ENCODE results near the gene TUBB6. TPM values are rescaled to one million over a fixed set of nuclear protein-coding genes. Genes with fewer than 3 reads are reported as not detected.

Gene TUBB6
- 100 to 1,000 TPM in 11 of 12 donors, not detected in 1; 136 to 263 (median 194) TPM for polyA plus RNA-seq (ENCODE audit: insufficient read length in 12 of 12)
- long read RNA-seq, donor 1, transcript TUBB6-201 (4 exons, 2,064 nt): major isoform, 13 of 132 reads
- long read RNA-seq, donor 1, transcript TUBB6-213 (4 exons, 1,017 nt): minor isoform, 6 of 132 reads
- long read RNA-seq, donor 1, partial matches to known transcripts: 101 of 132 reads
- long read RNA-seq, donor 1, other reads (novel, unspliced or antisense): 7 of 132 reads
- long read RNA-seq, donor 2, transcript TUBB6-202 (3 exons, 2,163 nt): minor isoform, 18 of 145 reads
- long read RNA-seq, donor 2, transcript TUBB6-213 (4 exons, 1,017 nt): minor isoform, 11 of 145 reads
- long read RNA-seq, donor 2, transcript TUBB6-201 (4 exons, 2,064 nt): major isoform, 104 of 145 reads
- long read RNA-seq, donor 2, partial matches to known transcripts: 8 of 145 reads
- long read RNA-seq, donor 2, other reads (novel, unspliced or antisense): 0 of 145 reads
- long read RNA-seq, donor 3, transcript TUBB6-201 (4 exons, 2,064 nt): major isoform, 39 of 84 reads
- long read RNA-seq, donor 3, transcript TUBB6-213 (4 exons, 1,017 nt): minor isoform, 7 of 84 reads
- long read RNA-seq, donor 3, transcript TUBB6-202 (3 exons, 2,163 nt): minor isoform, 7 of 84 reads
- long read RNA-seq, donor 3, partial matches to known transcripts: 31 of 84 reads
- long read RNA-seq, donor 3, other reads (novel, unspliced or antisense): 0 of 84 reads
- long read RNA-seq, donor 4, transcript TUBB6-213 (4 exons, 1,017 nt): minor isoform, 6 of 55 reads
- long read RNA-seq, donor 4, transcript TUBB6-201 (4 exons, 2,064 nt): major isoform, 38 of 55 reads
- long read RNA-seq, donor 4, transcript TUBB6-202 (3 exons, 2,163 nt): minor isoform, 8 of 55 reads
- long read RNA-seq, donor 4, partial matches to known transcripts: 0 of 55 reads
- long read RNA-seq, donor 4, other reads (novel, unspliced or antisense): 0 of 55 reads
- long read RNA-seq, donor 5, transcript TUBB6-213 (4 exons, 1,017 nt): minor isoform, 20 of 204 reads
- long read RNA-seq, donor 5, transcript TUBB6-201 (4 exons, 2,064 nt): major isoform, 72 of 204 reads
- long read RNA-seq, donor 5, transcript TUBB6-202 (3 exons, 2,163 nt): minor isoform, 28 of 204 reads
- long read RNA-seq, donor 5, partial matches to known transcripts: 66 of 204 reads
- long read RNA-seq, donor 5, other reads (novel, unspliced or antisense): 15 of 204 reads
- long read RNA-seq, donor 6, transcript TUBB6-201 (4 exons, 2,064 nt): major isoform, 68 of 94 reads
- long read RNA-seq, donor 6, transcript TUBB6-202 (3 exons, 2,163 nt): minor isoform, 12 of 94 reads
- long read RNA-seq, donor 6, transcript TUBB6-213 (4 exons, 1,017 nt): minor isoform, 9 of 94 reads
- long read RNA-seq, donor 6, partial matches to known transcripts: 5 of 94 reads
- long read RNA-seq, donor 6, other reads (novel, unspliced or antisense): 0 of 94 reads
- long read RNA-seq, donor 7, transcript TUBB6-213 (4 exons, 1,017 nt): minor isoform, 7 of 66 reads
- long read RNA-seq, donor 7, transcript TUBB6-201 (4 exons, 2,064 nt): major isoform, 34 of 66 reads
- long read RNA-seq, donor 7, partial matches to known transcripts: 18 of 66 reads
- long read RNA-seq, donor 7, other reads (novel, unspliced or antisense): 0 of 66 reads
- long read RNA-seq, donor 8, transcript TUBB6-201 (4 exons, 2,064 nt): major isoform, 88 of 187 reads
- long read RNA-seq, donor 8, transcript TUBB6-213 (4 exons, 1,017 nt): minor isoform, 10 of 187 reads
- long read RNA-seq, donor 8, transcript TUBB6-202 (3 exons, 2,163 nt): minor isoform, 19 of 187 reads
- long read RNA-seq, donor 8, partial matches to known transcripts: 53 of 187 reads
- long read RNA-seq, donor 8, other reads (novel, unspliced or antisense): 13 of 187 reads
- long read RNA-seq, donor 9, transcript TUBB6-202 (3 exons, 2,163 nt): minor isoform, 14 of 109 reads
- long read RNA-seq, donor 9, transcript TUBB6-213 (4 exons, 1,017 nt): minor isoform, 10 of 109 reads
- long read RNA-seq, donor 9, transcript TUBB6-201 (4 exons, 2,064 nt): major isoform, 47 of 109 reads
- long read RNA-seq, donor 9, partial matches to known transcripts: 36 of 109 reads
- long read RNA-seq, donor 9, other reads (novel, unspliced or antisense): 0 of 109 reads
- long read RNA-seq, donor 10, transcript TUBB6-201 (4 exons, 2,064 nt): major isoform, 91 of 139 reads
- long read RNA-seq, donor 10, transcript TUBB6-202 (3 exons, 2,163 nt): minor isoform, 28 of 139 reads
- long read RNA-seq, donor 10, transcript TUBB6-213 (4 exons, 1,017 nt): minor isoform, 10 of 139 reads
- long read RNA-seq, donor 10, partial matches to known transcripts: 6 of 139 reads
- long read RNA-seq, donor 10, other reads (novel, unspliced or antisense): 0 of 139 reads
- long read RNA-seq, donor 11, transcript TUBB6-202 (3 exons, 2,163 nt): minor isoform, 22 of 173 reads
- long read RNA-seq, donor 11, transcript TUBB6-213 (4 exons, 1,017 nt): minor isoform, 16 of 173 reads
- long read RNA-seq, donor 11, transcript TUBB6-201 (4 exons, 2,064 nt): major isoform, 98 of 173 reads
- long read RNA-seq, donor 11, partial matches to known transcripts: 26 of 173 reads
- long read RNA-seq, donor 11, other reads (novel, unspliced or antisense): 7 of 173 reads

- peak; percentile 65 for DNase-seq
These were observed at the start of gene TUBB6 for GRCh38 chr18:12307701-12308385. TSS of gene TUBB6 (plus strand) at chr18:12308241. CDS start at chr18:12308293, 52 bp downstream.

GRCh38 chr18:12258719-12259705 lies 49.0 kb upstream of the TUBB6 start:
- no peak for DNase-seq

GRCh38 chr18:12262748-12263147 lies 45.3 kb upstream of the TUBB6 start:
- no peak for DNase-seq

GRCh38 chr18:12264864-12265263 lies 43.2 kb upstream of the TUBB6 start:
- DNase-seq: no peak

GRCh38 chr18:12271376-12272235 lies 36.4 kb upstream of the TUBB6 start:
- peak; percentile 87 for DNase-seq

- DNase-seq: no peak
These were observed 33.2 kb upstream of the TUBB6 start for GRCh38 chr18:12274793-12275192.

- DNase-seq: no peak
These were observed 31.1 kb upstream of the TUBB6 start for GRCh38 chr18:12276736-12277554.

- no peak for DNase-seq
These were observed 29.8 kb upstream of the TUBB6 start for GRCh38 chr18:12278215-12278671.

GRCh38 chr18:12278741-12279682 lies 29.0 kb upstream of the TUBB6 start:
- peak; percentile 78 for DNase-seq

GRCh38 chr18:12279781-12280531 lies 28.1 kb upstream of the TUBB6 start:
- DNase-seq: no peak

- DNase-seq: no peak
These were observed 26.2 kb upstream of the TUBB6 start for GRCh38 chr18:12281861-12282260.

- no peak for DNase-seq
These were observed 25.5 kb upstream of the TUBB6 start for GRCh38 chr18:12282442-12283039.
